NB4 (cell line): ENCODE measurements around the gene EXOC6.

Source experiments
- DNase-seq: peaks from one replicate; pipeline ENCODE4 v3.0.0; 2010; ENCODE audit warnings: low read depth
- H3K4me3 ChIP-seq: one replicate; pipeline ENCODE4 v1.5.1; 2011; ENCODE audit warnings: mild to moderate bottlenecking, low read depth, low read length, moderate library complexity
- MYC ChIP-seq: IDR thresholded peaks from 2 replicates; pipeline ENCODE4 v1.6.1; 2011; ENCODE audit warnings: low read depth, low read length
- POLR2A ChIP-seq: IDR thresholded peaks from 2 replicates; pipeline ENCODE4 v1.6.1; 2011; ENCODE audit warnings: mild to moderate bottlenecking; ENCODE audit not compliant: insufficient read length; ENCODE audit errors: extremely low read depth
- TF ChIP-seq, protein P1 (sequence below): IDR thresholded peaks from 2 replicates; pipeline ENCODE4 v1.6.1; 2011; ENCODE audit warnings: low read depth, low read length
- TF ChIP-seq, protein P2 (sequence below): IDR thresholded peaks from one replicate; pipeline ENCODE4 v1.5.1; 2012; ENCODE audit warnings: low read depth, low read length

The EXOC6 gene

DNA sequence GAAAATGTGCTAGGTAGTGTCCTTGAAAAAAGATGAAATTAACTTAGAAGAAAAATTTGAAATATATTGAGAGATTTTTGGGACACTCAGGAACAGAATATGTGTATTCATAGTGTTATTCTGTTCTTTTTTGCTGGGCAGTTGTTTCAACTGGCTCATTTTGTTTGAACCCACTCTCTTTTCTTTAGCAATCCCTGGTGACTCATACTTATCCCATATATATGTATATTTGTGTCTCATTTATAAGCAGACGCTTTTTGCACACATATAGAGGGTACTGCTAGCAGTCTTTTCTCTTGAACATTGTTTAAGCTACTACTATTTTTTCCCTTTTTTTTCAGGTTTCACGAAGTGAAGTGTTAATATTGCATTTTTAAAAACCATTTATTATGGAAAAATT lies 1.9 kb downstream of the EXOC6 start:
- TF ChIP-seq, protein P1, sequence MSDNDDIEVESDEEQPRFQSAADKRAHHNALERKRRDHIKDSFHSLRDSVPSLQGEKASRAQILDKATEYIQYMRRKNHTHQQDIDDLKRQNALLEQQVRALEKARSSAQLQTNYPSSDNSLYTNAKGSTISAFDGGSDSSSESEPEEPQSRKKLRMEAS: no peak
- TF ChIP-seq, protein P2, sequence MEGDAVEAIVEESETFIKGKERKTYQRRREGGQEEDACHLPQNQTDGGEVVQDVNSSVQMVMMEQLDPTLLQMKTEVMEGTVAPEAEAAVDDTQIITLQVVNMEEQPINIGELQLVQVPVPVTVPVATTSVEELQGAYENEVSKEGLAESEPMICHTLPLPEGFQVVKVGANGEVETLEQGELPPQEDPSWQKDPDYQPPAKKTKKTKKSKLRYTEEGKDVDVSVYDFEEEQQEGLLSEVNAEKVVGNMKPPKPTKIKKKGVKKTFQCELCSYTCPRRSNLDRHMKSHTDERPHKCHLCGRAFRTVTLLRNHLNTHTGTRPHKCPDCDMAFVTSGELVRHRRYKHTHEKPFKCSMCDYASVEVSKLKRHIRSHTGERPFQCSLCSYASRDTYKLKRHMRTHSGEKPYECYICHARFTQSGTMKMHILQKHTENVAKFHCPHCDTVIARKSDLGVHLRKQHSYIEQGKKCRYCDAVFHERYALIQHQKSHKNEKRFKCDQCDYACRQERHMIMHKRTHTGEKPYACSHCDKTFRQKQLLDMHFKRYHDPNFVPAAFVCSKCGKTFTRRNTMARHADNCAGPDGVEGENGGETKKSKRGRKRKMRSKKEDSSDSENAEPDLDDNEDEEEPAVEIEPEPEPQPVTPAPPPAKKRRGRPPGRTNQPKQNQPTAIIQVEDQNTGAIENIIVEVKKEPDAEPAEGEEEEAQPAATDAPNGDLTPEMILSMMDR: no peak
- no peak for TF ChIP-seq POLR2A
- no peak for TF ChIP-seq MYC
- peak overlapping the region; percentile 65 for H3K4me3 ChIP-seq
- DNase-seq: peak; percentile 70

DNA sequence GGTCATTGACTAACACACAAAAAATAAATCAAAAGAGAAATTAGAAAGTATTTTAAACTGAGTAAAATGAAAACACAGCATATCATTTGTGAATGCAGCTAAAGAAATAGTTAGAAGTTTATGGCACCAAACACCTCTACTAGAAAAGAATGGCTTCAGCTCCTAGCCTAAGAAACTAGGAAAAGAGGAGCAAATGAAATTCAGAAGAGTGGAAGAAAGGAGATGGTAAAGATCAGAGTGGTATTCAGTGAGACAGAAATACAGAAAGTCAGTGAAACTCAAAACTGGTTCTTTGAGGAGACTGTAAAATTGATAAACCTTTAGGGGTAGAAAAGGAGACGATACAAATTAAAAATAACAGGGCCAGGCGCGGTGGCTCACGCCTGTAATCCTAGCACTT lies 2.7 kb downstream of the EXOC6 start:
- no peak for DNase-seq
- H3K4me3 ChIP-seq: no peak overlapping the region
- TF ChIP-seq, protein P2: no peak
- no peak for TF ChIP-seq MYC
- TF ChIP-seq POLR2A: no peak
- TF ChIP-seq, protein P1: no peak

DNA sequence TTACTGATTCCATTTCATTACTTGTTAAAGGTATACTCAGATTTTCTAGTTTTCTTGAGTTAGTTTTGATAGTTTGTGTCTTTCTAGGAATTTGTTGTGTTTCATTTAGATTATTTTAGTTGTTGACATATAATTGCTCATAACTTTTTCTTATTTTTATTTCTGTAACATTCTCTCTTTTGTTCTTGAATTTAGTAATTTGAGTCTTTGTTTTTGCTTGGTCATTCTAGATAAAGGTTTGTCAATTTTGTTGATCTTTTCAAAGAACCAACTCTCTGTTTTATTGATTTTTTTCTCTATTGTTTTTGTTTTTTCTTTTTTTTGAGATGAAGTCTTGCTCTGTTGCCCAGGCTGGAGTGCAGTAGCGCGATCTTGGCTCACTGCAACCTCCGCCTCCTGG lies 7.2 kb downstream of the EXOC6 start:
- no peak overlapping the region for H3K4me3 ChIP-seq
- TF ChIP-seq, protein P1: no peak
- TF ChIP-seq, protein P2: no peak
- DNase-seq: no peak

DNA sequence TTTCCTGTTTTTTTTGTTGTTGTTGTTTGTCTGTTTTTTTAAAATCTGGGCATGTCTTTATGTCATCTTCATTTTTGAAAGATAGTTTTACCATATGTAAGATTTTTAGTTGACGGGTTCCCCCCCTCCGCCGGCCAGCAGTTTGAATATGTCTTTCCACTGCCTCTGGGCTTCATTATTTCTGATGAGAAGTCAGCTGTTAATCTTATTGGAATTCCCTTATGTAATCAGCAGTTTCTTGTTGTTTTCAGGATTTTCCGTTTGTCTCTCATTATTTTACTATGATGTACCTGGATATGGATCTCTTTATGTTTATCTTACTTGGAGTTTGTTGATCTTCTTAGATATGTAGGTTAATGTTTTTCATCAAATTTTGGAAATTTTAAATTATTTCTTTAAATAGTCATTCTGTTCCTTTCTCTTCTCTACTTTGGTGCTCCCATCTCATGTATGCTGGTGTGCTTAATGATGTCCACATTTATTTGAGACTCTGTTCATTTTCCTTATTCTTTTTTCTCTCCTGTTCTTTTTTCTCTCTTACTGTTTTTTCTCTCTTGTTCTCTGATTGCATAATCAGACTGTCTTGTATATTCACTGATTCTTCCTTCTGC lies 9.7 kb downstream of the EXOC6 start:
- TF ChIP-seq, protein P2: no peak
- TF ChIP-seq, protein P1: no peak
- TF ChIP-seq MYC (no peak), POLR2A (no peak)

DNA sequence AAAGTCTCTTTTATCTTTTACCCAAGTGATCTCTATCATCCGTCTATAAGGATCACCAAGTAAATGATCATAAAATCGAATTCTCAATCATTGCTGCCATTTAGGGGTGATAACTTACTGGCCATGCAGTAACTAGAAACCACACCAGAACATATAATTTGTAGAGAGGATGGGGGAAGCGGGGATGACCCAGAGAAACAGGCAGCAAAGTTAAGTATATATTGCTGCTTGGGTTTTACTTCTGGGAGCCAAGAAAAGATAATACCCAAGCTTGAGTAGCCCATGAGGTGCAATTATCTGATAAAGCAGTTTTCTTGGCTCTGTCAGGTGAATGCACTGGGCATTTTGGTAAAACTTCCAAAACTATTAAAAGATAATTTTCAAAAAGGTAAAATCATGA lies 18.9 kb downstream of the EXOC6 start:
- no peak for DNase-seq
- no peak overlapping the region for H3K4me3 ChIP-seq
- TF ChIP-seq POLR2A: no peak
- no peak for TF ChIP-seq MYC
- TF ChIP-seq, protein P1: no peak
- TF ChIP-seq, protein P2: no peak

More for the DNA sequence above, 9.7 kb downstream of the EXOC6 start:
- H3K4me3 ChIP-seq: no peak overlapping the region
- DNase-seq: no peak

DNA sequence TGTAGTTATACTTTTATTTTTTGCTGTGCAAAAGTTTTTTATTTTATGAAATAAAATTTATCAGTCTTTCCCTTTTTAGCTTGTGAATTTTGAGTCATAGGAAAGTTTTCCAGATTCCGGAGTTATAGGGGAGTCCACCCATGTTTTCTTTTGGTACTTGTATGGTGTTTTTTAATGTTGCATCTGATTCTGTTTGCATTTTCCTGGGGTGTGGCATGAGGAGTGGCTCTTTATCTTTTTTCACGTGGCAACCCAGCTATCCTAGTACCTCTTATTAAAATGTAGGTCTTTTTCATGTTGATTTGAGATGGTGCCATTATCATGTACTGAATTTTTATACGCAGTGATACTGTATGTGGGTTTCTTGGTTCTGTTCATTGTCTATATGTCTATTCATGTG lies 19.7 kb downstream of the EXOC6 start:
- TF ChIP-seq, protein P1: no peak
- TF ChIP-seq POLR2A (no peak), MYC (no peak)
- TF ChIP-seq, protein P2: no peak
- DNase-seq: no peak

More for the DNA sequence above, 19.7 kb downstream of the EXOC6 start:
- no peak overlapping the region for H3K4me3 ChIP-seq
